ENCODE results near the gene VCX3B.
"Not testable (repeated sequence)": the region's sequence is repeated elsewhere in the genome, so short reads cannot be mapped to it uniquely, and the experiment has no call there.

VCX3B gene

DNA sequence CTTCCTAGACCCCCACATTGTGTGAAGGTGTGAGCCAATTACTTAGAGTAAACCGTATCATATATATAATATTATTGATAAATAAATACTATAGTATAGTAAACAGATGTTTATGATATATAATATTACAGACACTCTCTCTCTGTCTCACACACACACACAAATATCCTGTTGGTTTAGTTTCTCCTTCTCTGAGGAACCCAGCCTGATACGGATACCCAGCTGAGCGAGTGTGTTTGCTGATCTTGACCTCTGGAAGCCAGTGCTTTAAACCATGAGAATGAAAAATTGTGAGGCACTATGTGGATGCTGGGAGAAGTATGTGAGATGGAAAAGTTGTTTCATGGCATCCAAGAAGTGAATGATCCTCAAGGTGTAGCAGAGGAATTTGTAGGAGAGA, at the start of gene VCX3B:
Gene VCX3B, plus strand, starts transcription at position 301 of the 400 bp plus-strand sequence. CDS start 621 bp downstream, outside the sequence.
- DNase-seq: not testable (repeated sequence)

DNA sequence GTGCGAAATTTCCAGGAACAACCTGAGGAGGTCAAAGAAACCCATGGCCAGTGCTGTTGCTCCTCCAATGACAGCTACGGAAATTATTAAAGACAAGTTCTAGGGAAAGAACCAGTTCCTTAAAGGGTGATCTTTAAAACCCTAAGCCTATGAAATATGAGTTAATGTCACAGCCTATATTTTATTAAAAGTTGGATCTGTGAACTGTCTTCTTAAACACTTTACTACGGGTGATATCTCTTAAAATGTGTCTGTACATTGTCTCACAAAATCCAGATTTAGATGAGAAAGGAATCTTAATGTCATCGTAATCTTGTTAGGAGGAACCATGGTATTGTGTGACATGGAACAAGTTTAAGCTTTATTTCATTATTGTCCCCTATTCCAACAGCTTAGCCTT, 46.3 kb upstream of the VCX3B start:
- no peak for DNase-seq

DNA sequence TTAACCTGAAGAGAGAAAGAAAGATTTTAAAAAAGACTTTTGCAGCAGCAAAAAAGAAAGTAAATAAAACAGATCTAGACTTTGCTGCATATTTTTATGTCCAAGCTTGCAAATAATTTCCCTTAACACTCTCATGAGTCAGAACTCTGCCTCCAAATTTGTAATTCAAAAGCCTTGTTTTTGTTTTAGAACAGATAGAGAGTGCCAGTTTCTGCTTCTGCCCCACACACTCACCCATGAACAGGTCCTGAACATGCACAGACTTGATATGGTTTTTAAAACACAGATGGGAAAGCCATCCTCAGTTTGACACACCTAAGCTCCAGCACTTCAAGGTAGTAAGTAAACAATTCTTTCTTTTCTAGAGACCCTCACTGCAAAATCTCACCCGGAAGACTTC, 39.7 kb upstream of the VCX3B start:
- no peak for DNase-seq

DNA sequence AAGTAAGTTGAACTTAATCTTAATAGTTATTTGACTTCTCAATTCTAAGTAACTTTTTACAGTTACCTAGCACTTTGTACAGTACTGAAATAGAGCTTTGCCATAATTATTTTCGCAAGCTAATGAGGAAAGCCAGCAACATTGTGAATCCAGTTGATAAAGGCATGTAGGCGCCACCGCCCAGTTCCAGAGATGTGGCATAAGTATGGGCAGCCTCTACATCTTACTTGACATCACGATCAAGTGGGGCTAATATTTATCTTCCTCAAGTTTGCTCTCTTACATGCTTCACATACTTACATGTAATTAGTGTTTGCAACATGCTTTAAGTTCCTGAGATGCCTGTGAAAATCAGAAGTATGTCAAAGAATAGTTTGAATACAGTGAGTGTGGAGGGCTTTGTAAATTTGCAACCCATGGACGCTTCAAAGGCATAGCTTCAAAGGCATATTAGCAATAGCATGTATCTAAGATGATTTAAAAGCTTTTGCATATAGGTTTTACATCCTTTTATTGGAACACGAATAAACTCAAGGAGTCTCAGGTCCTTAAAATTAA, 34.9 kb upstream of the VCX3B start:
- no peak for DNase-seq

DNA sequence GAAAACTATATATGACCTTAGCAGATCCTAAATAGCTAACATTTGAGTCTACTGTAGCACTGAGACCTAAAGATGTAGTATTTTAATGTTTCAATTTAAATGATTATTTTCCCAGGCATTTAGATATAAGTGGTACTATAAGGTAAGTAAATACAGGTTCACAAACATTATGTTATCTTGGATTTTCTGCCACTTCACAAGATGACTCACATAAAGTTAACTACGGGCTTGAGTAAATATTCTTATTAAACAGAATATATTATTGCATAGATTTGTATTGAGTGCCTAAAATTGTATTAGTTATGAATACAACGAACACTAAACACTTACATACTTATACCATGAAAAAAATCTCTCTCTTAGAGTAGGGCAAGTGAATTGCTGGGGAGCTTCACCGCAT, 34.2 kb upstream of the VCX3B start:
- DNase-seq: no peak

DNA sequence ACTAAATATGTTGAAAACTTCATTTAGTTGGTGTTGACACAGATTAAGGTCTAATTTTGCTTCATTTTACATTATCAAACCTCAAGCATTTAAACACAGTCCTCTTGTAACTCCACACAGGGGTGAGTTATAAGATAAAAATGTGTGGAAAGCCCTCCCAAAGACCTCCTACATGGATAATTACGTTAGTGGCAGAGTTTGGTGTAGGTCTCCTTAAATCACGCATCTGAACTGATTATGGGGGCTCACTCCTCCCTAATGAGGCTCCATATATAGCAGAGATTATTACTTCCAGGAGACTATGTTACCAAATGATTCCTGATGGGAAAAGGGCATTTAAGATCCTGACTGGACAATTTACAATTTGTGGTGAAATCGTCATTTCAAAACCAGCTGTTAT, 32.2 kb upstream of the VCX3B start:
- no peak for DNase-seq

DNA sequence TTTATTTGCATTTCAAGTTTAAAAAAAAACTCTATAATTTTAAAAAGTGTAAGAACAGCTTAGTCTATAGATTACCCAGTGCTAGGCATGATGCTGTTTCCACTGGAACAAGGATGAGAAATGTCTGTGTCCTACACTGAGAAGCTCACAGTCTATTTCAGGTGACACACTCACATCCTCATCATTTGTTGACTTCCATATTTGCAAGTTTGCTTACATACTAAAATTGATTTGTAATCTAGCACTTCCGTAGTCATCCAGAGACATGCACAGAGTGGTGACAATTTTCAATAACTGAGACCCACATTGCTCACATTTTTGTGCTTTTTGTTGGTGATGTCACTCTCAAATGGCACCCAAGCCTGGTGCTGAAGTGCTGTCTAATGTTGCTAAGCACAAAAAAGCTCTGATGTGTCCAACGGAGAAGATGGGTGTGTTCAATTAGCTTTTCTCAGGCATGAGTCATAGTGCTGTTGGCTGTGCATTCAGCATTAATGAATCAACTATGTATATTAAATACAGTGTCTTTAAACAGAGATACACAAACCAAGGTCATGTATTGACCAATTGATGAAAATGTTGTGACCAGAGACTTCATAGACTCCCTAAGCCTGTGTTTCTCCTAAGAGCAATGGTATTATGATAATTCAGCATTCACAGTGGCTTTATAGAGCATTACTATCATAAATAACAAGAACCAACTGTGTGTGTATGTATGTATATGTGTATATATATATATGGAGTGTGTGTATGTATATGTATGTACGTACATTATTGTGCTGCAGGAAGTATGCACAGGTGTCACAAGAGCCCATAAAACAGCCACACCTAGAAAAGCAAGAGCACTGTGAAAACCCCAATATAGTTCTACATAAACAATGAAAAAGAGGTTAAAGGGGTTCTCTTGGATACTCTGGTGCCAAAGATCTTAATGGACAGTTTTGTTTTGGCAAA, 31.2 kb upstream of the VCX3B start:
- DNase-seq: no peak

DNA sequence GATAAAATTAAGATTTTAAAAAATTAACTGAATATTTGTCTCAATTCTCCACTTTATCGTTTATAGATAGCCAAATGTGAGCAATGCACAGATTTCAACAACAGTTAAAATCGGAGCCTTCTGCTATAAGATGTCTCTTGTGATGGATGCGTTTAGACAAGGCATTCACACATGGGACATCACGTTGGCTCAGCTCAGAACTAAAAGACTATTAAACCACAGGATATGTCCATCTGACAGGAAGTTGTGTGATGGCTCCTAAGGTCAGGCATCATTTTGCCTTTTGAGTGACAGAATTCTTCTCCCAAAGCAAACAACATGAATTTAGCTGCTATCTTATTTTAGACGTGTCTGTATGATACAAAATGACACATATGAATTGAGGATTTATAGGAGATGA, 17.3 kb upstream of the VCX3B start:
- no peak for DNase-seq

DNA sequence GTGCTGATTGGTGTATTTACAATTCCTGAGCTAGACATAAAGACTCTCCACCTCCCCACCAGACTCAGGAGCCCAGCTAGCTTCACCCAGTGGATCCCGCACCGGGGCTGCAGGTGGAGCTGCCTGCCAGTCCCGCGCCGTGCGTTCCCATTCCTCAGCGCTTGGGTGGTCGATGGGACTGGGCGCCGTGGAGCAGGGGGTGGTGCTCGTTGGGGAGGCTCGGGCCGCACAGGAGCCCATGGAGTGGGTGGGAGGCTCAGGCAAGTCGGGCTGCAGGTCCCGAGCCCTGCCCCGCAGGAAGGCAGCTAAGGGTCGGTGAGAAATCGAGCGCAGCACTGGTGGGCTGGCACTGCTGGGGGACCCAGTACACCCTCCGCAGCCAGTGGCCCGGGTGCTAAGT, 12.3 kb upstream of the VCX3B start:
- not testable (repeated sequence) for DNase-seq

DNA sequence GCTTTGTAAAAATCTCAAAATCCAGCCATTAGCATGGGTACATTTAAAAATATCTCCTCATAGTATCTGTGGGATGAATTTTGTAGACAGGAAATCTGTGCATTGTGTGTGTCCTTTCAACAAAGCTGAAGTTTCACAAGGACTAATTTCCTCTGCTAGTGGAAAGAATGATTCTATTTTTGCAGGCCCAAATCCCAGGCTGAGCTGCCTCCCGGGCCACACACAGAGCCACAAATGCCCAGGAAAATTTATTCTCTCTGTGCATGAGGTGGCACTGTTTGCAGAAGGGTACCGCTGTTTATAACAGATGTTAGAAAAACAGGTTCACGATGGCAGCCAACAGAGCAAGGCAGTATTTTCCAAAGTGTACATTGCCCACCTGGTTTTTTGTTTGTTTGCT, 11.0 kb upstream of the VCX3B start:
- no peak for DNase-seq

DNA sequence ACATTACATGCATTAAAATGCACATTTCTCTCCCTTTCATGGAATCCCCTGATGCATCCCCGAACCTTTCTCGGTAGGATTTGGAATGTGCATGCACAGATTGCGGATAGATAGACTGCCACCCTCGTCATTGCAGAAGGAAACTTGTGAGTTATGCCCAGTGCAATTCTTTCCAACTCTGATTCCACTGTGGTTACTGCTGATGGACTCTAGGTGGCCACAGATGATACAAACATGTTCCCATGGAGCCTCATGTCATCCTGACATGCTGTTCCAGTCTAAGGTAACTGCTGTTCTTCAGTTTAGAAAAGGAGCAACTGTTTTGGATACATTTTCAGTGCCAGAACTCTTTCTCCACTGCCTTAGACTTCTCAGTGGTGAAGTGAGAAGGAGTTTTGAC, 9.1 kb upstream of the VCX3B start:
- no peak for DNase-seq

DNA sequence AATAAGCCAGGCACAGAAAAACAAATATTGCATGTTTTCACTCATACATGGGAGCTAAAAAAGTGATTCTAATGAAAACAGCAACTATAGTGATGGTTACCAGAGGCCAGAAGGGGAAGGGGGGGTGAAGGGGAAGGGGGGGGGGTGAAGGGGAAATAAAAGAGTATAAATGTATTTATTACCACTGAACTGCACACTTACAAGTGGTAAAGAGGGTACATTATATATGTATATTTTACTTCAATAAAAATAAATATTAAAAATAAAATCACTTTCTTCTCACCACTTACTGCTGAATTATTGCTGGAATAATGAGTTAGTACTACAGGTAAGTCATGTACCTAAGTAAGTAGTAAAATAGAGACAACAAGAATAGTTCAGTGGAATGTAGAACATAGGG, 2.1 kb upstream of the VCX3B start:
- no peak for DNase-seq

DNA sequence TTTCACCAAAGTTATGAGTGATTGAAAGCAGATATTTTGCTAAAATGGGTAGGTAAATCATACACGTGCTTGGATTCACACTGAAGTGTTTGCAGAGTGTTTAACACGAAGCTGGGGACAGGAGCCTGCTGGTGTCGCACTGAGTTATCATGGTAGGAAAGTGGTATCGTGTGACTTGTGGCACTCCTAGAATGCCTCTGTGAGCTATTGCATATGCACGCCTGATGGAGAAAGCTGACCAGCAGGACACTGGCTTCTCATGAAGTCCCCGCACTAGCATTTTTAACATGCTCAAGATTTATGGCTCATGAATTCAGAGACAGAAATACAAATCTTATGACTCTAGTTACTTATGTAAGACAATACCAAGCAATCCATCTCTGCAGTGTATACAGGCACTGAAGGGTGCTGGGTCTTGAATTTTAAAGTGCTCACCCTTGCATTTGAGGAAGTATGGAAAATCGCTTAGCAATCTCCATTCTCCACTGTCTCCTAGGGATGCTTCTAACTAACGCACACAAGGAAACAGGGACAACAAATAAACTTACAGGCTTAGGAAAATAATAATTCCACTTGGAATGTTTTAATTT, 19.8 kb downstream of the VCX3B start:
- no peak for DNase-seq

DNA sequence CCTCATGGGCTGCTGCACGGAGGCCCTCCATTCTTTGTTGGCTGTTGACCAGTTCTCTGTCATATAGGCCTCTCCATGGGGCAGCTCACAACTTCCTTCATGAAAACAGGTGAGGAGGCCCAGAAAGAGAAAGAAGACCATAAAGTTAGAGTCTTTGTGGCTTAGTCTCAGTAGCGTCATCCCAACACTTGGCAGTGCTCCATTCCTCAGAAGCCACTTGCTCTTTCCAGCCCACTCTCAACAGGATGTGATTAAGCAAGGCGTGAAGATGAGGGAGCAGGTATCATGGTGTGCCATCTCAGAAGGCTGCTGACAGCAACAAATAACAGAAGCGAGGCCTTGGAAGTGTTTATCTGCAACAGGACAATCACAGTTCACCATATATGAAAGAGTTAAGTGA, 30.4 kb downstream of the VCX3B start:
- DNase-seq: not testable (repeated sequence)

DNA sequence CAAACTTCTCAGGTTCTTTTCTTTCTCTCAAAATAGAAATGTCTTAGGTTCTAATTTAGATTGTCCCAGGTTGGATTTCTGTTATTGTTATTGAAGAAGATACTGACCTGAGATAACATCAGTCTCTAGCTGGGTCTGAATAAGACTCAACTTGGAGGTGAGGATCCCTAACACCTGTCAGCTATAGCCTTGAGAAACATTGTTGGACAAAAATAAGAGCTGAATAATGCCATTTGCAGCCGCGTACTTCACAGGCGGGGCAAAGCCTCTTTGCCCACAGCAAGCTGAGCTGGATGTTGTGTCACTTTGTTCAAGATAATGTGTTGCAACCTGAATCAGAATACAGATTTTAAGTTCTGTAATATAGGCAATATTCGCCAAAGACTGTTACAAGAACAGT, 35.6 kb downstream of the VCX3B start:
- DNase-seq: no peak

DNA sequence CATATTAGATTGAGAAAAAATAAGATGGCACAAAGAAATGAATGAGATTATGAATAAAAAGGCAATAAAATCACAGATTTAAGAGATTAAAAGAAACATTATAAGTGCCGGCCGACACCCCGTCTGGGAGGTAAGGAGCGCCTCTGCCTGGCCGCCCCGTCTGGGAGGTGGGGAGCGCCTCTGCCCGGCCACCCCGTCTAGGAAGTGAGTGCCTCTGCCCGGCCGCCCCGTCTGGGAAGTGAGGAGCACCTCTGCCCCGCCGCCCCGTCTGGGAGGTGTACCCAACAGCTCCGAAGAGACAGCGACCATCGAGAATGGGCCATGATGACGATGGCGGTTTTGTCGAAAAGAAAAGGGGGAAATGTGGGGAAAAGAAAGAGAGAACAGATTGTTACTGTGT, 37.5 kb downstream of the VCX3B start:
- not testable (repeated sequence) for DNase-seq

DNA sequence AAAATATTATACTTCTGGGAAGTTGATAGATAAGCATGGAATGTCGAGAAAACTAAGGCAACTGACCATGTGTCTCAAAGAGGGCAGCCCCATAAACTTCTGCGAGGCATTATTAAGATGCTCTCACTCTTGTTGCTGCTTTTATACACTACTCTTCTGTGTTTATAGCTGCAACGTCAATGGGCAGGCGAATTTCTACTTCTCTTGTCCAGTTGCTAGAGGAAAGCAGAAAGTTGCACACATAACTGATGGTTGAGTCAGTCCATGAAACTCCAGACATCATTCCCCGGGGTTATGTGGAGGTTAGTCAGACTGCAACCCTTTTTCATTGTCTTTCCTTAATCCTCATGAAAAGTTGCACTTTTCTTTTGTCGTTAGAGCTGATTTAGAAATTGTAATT, 39.8 kb downstream of the VCX3B start:
- DNase-seq: no peak
